Measurements from ENCODE around the gene GALNTL6.

GRCh38 chr4:171814545-171814944 is 1.3 kb downstream of the GALNTL6 start:
- TF ChIP-seq, protein P1, sequence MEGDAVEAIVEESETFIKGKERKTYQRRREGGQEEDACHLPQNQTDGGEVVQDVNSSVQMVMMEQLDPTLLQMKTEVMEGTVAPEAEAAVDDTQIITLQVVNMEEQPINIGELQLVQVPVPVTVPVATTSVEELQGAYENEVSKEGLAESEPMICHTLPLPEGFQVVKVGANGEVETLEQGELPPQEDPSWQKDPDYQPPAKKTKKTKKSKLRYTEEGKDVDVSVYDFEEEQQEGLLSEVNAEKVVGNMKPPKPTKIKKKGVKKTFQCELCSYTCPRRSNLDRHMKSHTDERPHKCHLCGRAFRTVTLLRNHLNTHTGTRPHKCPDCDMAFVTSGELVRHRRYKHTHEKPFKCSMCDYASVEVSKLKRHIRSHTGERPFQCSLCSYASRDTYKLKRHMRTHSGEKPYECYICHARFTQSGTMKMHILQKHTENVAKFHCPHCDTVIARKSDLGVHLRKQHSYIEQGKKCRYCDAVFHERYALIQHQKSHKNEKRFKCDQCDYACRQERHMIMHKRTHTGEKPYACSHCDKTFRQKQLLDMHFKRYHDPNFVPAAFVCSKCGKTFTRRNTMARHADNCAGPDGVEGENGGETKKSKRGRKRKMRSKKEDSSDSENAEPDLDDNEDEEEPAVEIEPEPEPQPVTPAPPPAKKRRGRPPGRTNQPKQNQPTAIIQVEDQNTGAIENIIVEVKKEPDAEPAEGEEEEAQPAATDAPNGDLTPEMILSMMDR (IDR thresholded peaks at IDR 0.05) = no peak
- TF ChIP-seq POLR2A (IDR thresholded peaks at IDR 0.05) = no peak

All from testis (tissue), 2 donors.